ENCODE data around the gene ABCG1.

ABCG1 gene

DNA sequence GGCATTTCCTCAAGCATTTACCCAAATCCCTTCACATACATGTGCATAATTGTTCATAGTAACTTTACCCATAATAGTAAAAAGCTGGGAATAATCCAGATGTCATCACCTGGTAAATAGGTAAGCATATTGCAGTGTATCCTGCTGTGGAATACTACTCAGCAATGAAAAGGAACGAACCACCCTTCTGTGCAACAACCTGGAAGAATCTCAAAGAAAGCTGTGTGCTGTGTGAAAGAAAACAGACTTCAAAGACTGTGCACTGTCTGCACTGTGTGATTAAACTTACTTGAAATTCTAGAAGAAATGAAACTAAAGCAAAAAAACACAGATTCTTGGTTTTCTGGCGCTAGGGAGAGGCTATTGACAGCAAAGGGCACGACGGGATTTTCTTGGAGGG, 118.3 kb downstream of the ABCG1 start:
- no peak overlapping the region for H3K4ac ChIP-seq (ENCODE audit: low read length)
- no CpG with 5 or more reads among the region's 4 CpGs for WGBS, 2 donors (ENCODE audit: extremely low coverage in 2 of 2, insufficient read length in 2 of 2, insufficient replicate concordance in 1 of 2)
- no peak overlapping the region for H4K8ac ChIP-seq (ENCODE audit: low read depth, low read length)
- no peaks in the 10 kb centered on the region for H3K36me3 ChIP-seq (replicated peaks in 1 of 2; ENCODE audit: control insufficient read depth in 2 of 2, insufficient read depth in 2 of 2, low read length in 2 of 2)
- no peak overlapping the region for H3K18ac ChIP-seq (ENCODE audit: low read length)
- no peaks in the 10 kb centered on the region for H3K27me3 ChIP-seq (ENCODE audit: control insufficient read depth in 3 of 3, insufficient read depth in 3 of 3, low read depth in 1 of 3, low read length in 3 of 3)
- H2BK120ac ChIP-seq (ENCODE audit: low read depth, low read length): no peak overlapping the region
- no peak for DNase-seq (ENCODE audit: low spot score)
- H3K9ac ChIP-seq (ENCODE audit: low read depth, low read length, poor library complexity): no peak overlapping the region
- peaks cover 0 to 5% of the 10 kb centered on the region in 2 donors for H3K4me1 ChIP-seq (ENCODE audit: control insufficient read depth in 2 of 2, insufficient read depth in 1 of 2, low read depth in 1 of 2, low read length in 2 of 2)
- H3K79me1 ChIP-seq (ENCODE audit: low read depth, low read length): no peaks in the 10 kb centered on the region
- H2AFZ ChIP-seq (ENCODE audit: low read length): no peak overlapping the region
- peaks cover 0 to under 1% of the 10 kb centered on the region in 2 donors for H3K9me3 ChIP-seq (replicated peaks in 1 of 2; ENCODE audit: control insufficient read depth in 2 of 2, insufficient read depth in 1 of 2, low read depth in 1 of 2, low read length in 2 of 2)
- no peak overlapping the region for H2BK5ac ChIP-seq (ENCODE audit: low read length)
- no peak overlapping the region for H4K91ac ChIP-seq (ENCODE audit: low read depth, low read length, poor library complexity)
- no peak overlapping the region for H3K14ac ChIP-seq (ENCODE audit: low read length)
- no peak overlapping the region for H3K23ac ChIP-seq (ENCODE audit: low read depth, low read length, poor library complexity)
- H2BK12ac ChIP-seq (ENCODE audit: low read length): no peak overlapping the region
- H3K27ac ChIP-seq (replicated peaks; ENCODE audit: low read length): no peak overlapping the region
- H3K4me3 ChIP-seq (ENCODE audit: low read length in 2 of 2): no peak overlapping the region
- H3K4me2 ChIP-seq (ENCODE audit: insufficient read depth, low read length, poor library complexity, severe bottlenecking): no peak overlapping the region
- H2AK5ac ChIP-seq (ENCODE audit: low read depth, low read length): no peak overlapping the region
- no peak overlapping the region for H2BK15ac ChIP-seq (ENCODE audit: low read length)

DNA sequence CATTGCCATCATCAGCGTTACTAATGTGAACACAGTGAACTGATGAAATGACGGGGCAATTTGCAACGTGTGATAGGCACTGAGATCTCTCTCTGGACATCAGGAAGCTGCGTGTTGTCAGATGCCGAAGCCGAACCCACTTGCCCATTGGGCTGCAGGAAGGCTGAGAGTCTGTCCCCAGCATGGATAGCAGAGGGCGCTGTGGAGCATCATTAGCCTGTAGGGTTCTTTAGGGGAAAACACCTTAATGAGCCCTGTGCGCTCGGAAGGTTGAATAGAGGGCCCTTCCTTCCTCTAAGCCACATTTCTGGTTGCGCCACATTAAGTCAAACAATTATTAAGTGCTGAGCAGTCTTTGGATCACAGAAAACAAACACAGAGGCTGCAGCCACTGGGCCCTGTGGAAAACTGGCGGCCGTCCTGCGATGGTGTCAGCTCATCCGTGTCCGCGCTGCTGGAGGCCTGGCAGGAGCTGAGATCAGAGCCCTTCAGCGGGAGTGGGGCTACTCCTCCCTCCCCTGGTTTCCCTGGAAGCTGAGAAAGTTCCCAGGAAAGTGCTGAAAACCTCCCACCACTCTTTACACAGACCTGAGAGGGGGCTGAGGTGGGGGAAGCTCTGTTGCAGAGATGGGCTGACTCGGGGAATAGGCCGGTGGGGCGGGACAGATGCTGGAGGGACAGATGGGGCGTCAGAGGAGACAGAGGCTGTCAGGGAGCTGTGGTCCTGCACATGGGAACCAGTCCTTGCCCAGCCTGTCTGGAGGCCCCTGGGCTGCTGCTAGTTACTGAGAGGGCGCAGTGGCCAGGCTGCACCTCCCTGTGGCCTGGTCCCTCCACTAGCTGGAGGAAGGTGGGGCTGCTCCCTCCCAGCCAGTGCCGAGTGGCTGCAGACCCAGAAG, 119.1 kb downstream of the ABCG1 start:
- peak overlapping the region; percentile 87 for H3K18ac ChIP-seq (ENCODE audit: low read length)
- H3K9ac ChIP-seq (ENCODE audit: low read depth, low read length, poor library complexity): peak overlapping the region; percentile 53
- H2BK120ac ChIP-seq (ENCODE audit: low read depth, low read length): peak overlapping the region; percentile 76
- peaks cover 0 to 5% of the 10 kb centered on the region in 2 donors for H3K4me1 ChIP-seq (ENCODE audit: control insufficient read depth in 2 of 2, insufficient read depth in 1 of 2, low read depth in 1 of 2, low read length in 2 of 2)
- H3K79me1 ChIP-seq (ENCODE audit: low read depth, low read length): no peaks in the 10 kb centered on the region
- peak overlapping the region; percentile 98 for H4K8ac ChIP-seq (ENCODE audit: low read depth, low read length)
- H3K36me3 ChIP-seq (replicated peaks in 1 of 2; ENCODE audit: control insufficient read depth in 2 of 2, insufficient read depth in 2 of 2, low read length in 2 of 2): no peaks in the 10 kb centered on the region
- no peaks in the 10 kb centered on the region for H3K27me3 ChIP-seq (ENCODE audit: control insufficient read depth in 3 of 3, insufficient read depth in 3 of 3, low read depth in 1 of 3, low read length in 3 of 3)
- no peak overlapping the region for H3K4ac ChIP-seq (ENCODE audit: low read length)
- no CpG with 5 or more reads among the region's 23 CpGs for whole genome bisulfite sequencing, 2 donors (ENCODE audit: extremely low coverage in 2 of 2, insufficient read length in 2 of 2, insufficient replicate concordance in 1 of 2)
- H3K4me2 ChIP-seq (ENCODE audit: insufficient read depth, low read length, poor library complexity, severe bottlenecking): no peak overlapping the region
- H2BK15ac ChIP-seq (ENCODE audit: low read length): peak overlapping the region; percentile 74
- no peak overlapping the region for H3K4me3 ChIP-seq (ENCODE audit: low read length in 2 of 2)
- no peaks in the 10 kb centered on the region for H3K9me3 ChIP-seq (replicated peaks in 1 of 2; ENCODE audit: control insufficient read depth in 2 of 2, insufficient read depth in 1 of 2, low read depth in 1 of 2, low read length in 2 of 2)
- H2BK12ac ChIP-seq (ENCODE audit: low read length): no peak overlapping the region
- peak overlapping the region; percentile 76 for H2AK5ac ChIP-seq (ENCODE audit: low read depth, low read length)
- no peak overlapping the region for H4K91ac ChIP-seq (ENCODE audit: low read depth, low read length, poor library complexity)
- H2AFZ ChIP-seq (ENCODE audit: low read length): peak overlapping the region; percentile 19
- DNase-seq (ENCODE audit: low spot score): peak; percentile 64
- peak overlapping the region; percentile 25 for H3K14ac ChIP-seq (ENCODE audit: low read length)
- H3K23ac ChIP-seq (ENCODE audit: low read depth, low read length, poor library complexity): peak overlapping the region; percentile 48
- peak overlapping the region; percentile 57 for H2BK5ac ChIP-seq (ENCODE audit: low read length)
- H3K27ac ChIP-seq (replicated peaks; ENCODE audit: low read length): peak overlapping the region; percentile 5

DNA sequence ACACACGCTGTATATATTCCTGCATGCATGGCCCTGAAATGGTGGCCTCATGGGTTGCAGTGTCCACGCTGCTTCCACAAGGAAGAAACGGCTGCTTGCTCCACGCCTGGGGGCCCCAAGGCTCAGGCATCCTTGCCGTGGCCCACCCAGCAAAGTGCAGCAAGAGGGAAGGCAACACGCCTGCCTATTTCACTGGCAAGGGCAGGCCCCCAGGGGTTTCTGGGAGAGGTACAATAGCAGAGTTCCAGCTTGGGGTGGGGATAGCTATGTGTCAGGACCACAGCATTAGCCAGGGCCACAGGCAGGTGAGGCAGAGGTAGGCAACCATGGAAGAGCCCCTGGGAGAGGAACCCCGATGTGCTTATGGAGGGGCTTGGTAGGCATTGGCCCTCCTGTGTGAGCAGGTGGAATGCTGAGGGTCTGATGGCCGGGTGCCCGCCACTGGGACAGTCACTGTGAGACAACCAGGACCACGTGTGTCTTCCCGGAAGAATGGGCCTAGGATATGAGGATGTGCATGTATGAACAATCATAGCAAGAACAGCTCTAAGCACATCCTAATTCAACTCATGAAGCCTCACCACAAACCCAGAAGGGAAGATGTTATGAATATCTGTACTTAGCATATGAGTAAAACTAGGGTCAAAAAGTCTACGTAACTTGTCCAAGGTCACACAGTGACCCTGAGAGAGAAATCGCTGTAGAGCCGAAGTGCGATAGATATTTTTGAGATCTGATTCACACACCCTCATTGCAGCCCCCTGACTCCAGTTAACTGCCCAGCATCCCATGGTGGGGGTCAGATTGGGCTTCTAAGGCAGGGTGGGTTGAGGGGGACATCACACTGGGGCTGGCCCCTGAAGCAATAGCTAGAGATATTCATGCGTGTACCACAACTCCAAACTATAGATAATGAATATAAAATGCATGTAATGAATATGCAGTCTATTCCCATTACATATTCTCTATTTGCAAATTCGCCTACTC, 120.1 kb downstream of the ABCG1 start:
- peak overlapping the region; percentile 25 for H3K14ac ChIP-seq (ENCODE audit: low read length)
- H4K91ac ChIP-seq (ENCODE audit: low read depth, low read length, poor library complexity): no peak overlapping the region
- no peak for DNase-seq (ENCODE audit: low spot score)

More for the DNA sequence above, 120.1 kb downstream of the ABCG1 start:
- Histone ChIP-seq H3K4ac (ENCODE audit: low read length) (no peak overlapping the region), H3K4me1 (ENCODE audit: control insufficient read depth in 2 of 2, insufficient read depth in 1 of 2, low read depth in 1 of 2, low read length in 2 of 2) (peaks cover 0 to 5% of the 10 kb centered on the region in 2 donors), H3K36me3 (replicated peaks in 1 of 2; ENCODE audit: control insufficient read depth in 2 of 2, insufficient read depth in 2 of 2, low read length in 2 of 2) (no peaks in the 10 kb centered on the region), H3K27ac (replicated peaks; ENCODE audit: low read length) (no peak overlapping the region), H3K23ac (ENCODE audit: low read depth, low read length, poor library complexity) (peak overlapping the region; percentile 48), H3K18ac (ENCODE audit: low read length) (peak overlapping the region; percentile 87), H3K9me3 (replicated peaks in 1 of 2; ENCODE audit: control insufficient read depth in 2 of 2, insufficient read depth in 1 of 2, low read depth in 1 of 2, low read length in 2 of 2) (no peaks in the 10 kb centered on the region), H2AK5ac (ENCODE audit: low read depth, low read length) (peak overlapping the region; percentile 76), H3K9ac (ENCODE audit: low read depth, low read length, poor library complexity) (peak overlapping the region; percentile 53), H3K4me3 (ENCODE audit: low read length in 2 of 2) (no peak overlapping the region), H4K8ac (ENCODE audit: low read depth, low read length) (peak overlapping the region; percentile 98), H3K27me3 (ENCODE audit: control insufficient read depth in 3 of 3, insufficient read depth in 3 of 3, low read depth in 1 of 3, low read length in 3 of 3) (no peaks in the 10 kb centered on the region), H3K4me2 (ENCODE audit: insufficient read depth, low read length, poor library complexity, severe bottlenecking) (no peak overlapping the region), H3K79me1 (ENCODE audit: low read depth, low read length) (no peaks in the 10 kb centered on the region), H2BK120ac (ENCODE audit: low read depth, low read length) (peak overlapping the region; percentile 76), H2AFZ (ENCODE audit: low read length) (no peak overlapping the region), H2BK15ac (ENCODE audit: low read length) (peak overlapping the region; percentile 74), H2BK12ac (ENCODE audit: low read length) (no peak overlapping the region), H2BK5ac (ENCODE audit: low read length) (peak overlapping the region; percentile 57)
- WGBS, 2 donors (ENCODE audit: extremely low coverage in 2 of 2, insufficient read length in 2 of 2, insufficient replicate concordance in 1 of 2): no CpG with 5 or more reads among the region's 17 CpGs

Measured in neuronal stem cell (in vitro differentiated cells).